Central memory CD8-positive, alpha-beta T cell (primary cell): ENCODE results near the gene KCNMA1.

Experiments used
- ATAC-seq: fragments of 150-1000 bp; cut with Tn5 transposase; replicated peaks from 2 replicates; pipeline ENCODE4 v1.10.0; 2022; ENCODE audit warnings: mild to moderate bottlenecking, moderate FRiP score, moderate number of reproducible peaks; ENCODE audit not compliant: poor library complexity, severe bottlenecking; ENCODE audit errors: extremely low read depth
- DNase-seq, 2 donors: peaks; one replicate each; pipeline ENCODE4 v3.0.0; 2021; ENCODE audit warnings: low spot score in 2 of 2
- H3K27ac Mint-ChIP-seq: one replicate; pipeline ENCODE4 v1.8.0; 2022; ENCODE audit warnings: low read depth, mild to moderate bottlenecking, moderate library complexity, mixed read lengths
- H3K27me3 Mint-ChIP-seq: one replicate; pipeline ENCODE4 v1.8.0; 2022; ENCODE audit warnings: mixed read lengths
- H3K36me3 Mint-ChIP-seq: one replicate; pipeline ENCODE4 v1.8.0; 2022; ENCODE audit warnings: mild to moderate bottlenecking, moderate library complexity, mixed read lengths; ENCODE audit not compliant: insufficient read depth
- H3K4me1 Mint-ChIP-seq: one replicate; pipeline ENCODE4 v1.8.0; 2022; ENCODE audit warnings: mixed read lengths
- H3K4me3 Mint-ChIP-seq: one replicate; pipeline ENCODE4 v1.8.0; 2022; ENCODE audit warnings: mild to moderate bottlenecking, moderate library complexity, mixed read lengths
- H3K9me3 Mint-ChIP-seq: one replicate; pipeline ENCODE4 v1.8.0; 2022; ENCODE audit warnings: mixed read lengths

KCNMA1 gene

DNA sequence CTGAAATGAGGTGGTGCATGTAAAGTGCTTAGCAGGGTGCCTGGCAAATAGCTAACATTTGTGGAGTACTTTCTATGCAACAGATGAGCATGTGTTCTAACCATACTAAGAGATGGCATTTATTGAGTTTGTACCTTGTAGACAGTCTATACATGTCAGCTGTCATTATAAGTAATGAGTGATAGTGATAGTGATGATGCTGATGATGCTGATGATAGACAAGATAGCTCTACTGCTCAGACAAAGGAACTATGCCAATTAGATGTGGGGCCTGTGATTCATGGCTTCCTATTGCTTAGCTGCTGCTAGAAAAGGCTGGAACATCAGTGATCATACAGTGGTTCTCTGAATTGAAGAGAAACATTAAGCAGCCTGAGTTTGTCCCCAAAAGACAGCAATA is 585.8 kb downstream of the KCNMA1 start:
- DNase-seq = no peak
- H3K36me3 Mint-ChIP-seq = no peaks in the 10 kb centered on the region
- H3K4me1 Mint-ChIP-seq = no peaks in the 10 kb centered on the region
- H3K4me3 Mint-ChIP-seq = no peak overlapping the region
- no peak for ATAC-seq
- H3K9me3 Mint-ChIP-seq = no peaks in the 10 kb centered on the region
- H3K27ac Mint-ChIP-seq = no peak overlapping the region
- peaks cover 26% of the 10 kb centered on the region for H3K27me3 Mint-ChIP-seq

DNA sequence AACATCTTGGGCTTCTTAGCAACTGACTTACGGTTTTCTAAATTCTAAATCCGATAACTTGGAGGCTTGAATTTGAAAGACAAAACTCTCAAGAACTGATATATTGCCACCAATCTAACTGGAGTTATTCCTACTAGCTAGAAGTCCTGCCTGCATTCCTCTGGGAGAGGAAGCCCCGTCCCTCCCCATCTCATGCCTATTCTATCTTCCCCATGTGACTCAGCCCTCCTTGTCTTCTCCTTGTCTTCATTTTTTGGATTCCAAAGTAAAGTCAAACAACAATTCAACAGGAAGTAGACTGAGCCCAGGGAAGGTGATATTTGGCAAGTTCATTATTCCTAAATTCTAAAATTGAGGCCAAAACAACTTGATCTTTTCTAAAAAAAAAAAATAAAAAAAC is 587.7 kb downstream of the KCNMA1 start:
- no peaks in the 10 kb centered on the region for H3K36me3 Mint-ChIP-seq
- H3K9me3 Mint-ChIP-seq = no peaks in the 10 kb centered on the region
- no peak for DNase-seq
- peaks cover 26% of the 10 kb centered on the region for H3K27me3 Mint-ChIP-seq
- ATAC-seq = no peak
- H3K4me3 Mint-ChIP-seq = no peak overlapping the region
- no peaks in the 10 kb centered on the region for H3K4me1 Mint-ChIP-seq
- H3K27ac Mint-ChIP-seq = no peak overlapping the region

DNA sequence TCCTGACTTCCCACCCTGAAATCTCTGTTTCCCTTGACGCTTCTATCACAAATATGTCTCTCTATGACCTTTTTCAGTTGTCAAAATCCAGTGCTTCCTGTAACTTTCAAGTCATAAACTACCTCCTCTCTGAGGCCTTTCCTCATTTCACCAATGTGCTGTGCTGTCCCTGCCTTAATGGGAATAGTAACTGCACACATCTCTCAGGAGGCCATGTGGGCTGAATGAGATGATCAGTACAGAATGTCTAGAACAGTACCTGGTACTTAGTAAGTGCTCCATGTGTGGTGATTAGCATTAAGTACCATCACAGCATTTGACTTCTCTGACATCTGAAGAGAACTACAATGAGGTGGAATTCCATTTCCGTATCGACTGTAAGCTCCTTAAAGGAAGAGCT is 588.5 kb downstream of the KCNMA1 start:
- DNase-seq (no peak), ATAC-seq (no peak)
- H3K4me3 Mint-ChIP-seq = no peak overlapping the region
- H3K27ac Mint-ChIP-seq = no peak overlapping the region
- no peaks in the 10 kb centered on the region for H3K9me3 Mint-ChIP-seq
- no peaks in the 10 kb centered on the region for H3K36me3 Mint-ChIP-seq
- H3K27me3 Mint-ChIP-seq = peaks cover 24% of the 10 kb centered on the region
- no peaks in the 10 kb centered on the region for H3K4me1 Mint-ChIP-seq

DNA sequence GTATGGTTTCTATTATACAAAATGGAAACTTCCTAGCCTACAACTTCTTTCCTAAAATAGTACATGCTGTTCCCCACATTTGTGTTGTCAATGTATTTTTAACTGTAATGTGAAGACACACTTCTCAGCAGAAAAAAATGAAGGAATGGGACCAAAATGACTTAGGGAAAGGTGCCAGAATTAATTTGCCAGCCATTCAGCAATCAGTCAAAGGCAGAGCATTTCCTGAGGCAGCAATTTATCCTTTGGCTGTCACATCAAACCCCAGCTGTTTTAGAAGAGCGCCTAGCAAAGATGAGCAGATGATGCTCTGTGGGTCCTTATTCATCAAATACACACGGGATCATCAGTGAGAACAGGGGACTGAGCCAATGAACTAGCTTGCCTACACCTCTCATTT is 592.5 kb downstream of the KCNMA1 start:
- DNase-seq (no peak), ATAC-seq (no peak)
- peaks cover 6% of the 10 kb centered on the region for H3K4me1 Mint-ChIP-seq
- no peaks in the 10 kb centered on the region for H3K36me3 Mint-ChIP-seq
- no peak overlapping the region for H3K27ac Mint-ChIP-seq
- no peaks in the 10 kb centered on the region for H3K9me3 Mint-ChIP-seq
- peaks cover 10% of the 10 kb centered on the region for H3K27me3 Mint-ChIP-seq
- no peak overlapping the region for H3K4me3 Mint-ChIP-seq

DNA sequence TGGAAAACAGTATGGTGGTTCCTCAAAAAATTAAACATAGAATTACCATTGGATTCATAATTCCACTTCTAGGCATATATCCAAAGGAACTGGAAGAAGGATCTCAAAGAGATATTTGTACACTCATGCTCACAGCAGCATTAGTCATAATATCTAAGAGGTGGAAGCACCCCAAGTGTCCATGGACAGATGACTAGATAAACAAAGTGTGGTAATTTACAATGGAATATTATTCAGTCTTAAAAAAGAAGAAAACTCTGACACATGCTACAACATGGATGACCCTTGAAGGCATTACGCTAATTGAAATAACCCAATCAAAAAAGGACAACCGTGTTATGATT is 594.2 kb downstream of the KCNMA1 start:
- peaks cover 6% of the 10 kb centered on the region for H3K4me1 Mint-ChIP-seq
- no peak for ATAC-seq
- H3K36me3 Mint-ChIP-seq = no peaks in the 10 kb centered on the region
- no peak overlapping the region for H3K4me3 Mint-ChIP-seq
- H3K27ac Mint-ChIP-seq = no peak overlapping the region
- no peak for DNase-seq
- H3K9me3 Mint-ChIP-seq = no peaks in the 10 kb centered on the region
- H3K27me3 Mint-ChIP-seq = no peaks in the 10 kb centered on the region

DNA sequence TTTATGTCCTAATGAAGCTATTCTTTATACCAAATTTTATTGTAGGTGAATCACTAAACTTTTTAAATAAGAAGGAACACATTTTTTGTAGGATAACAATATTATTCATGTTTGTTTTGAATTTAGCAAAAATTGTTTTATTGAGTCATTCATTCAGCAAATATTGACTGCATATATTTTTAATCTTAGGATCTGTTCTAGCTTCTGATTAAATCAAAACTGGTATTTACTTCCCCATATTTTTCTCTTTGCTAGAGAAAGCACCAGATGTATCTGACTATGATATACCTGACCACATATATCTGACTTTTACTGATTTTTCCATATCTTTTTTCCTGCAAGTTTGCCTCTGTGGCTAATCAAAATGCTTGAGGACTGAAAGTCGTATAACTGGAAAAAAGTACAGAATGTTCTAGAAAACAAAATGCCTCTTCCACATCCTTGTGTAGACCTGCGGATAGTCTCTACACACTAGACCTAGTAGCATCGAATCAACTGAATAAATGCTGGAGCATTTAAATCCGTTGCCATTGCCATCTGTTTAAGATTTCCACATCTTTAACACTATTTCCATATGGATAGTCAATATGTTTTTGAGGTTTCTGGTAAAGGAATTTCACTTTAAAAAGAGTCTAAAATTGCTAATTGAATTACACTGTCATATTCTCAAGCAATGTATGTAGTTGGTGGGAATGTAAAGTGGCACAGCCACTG is 594.7 kb downstream of the KCNMA1 start:
- H3K4me1 Mint-ChIP-seq = peaks cover 6% of the 10 kb centered on the region
- no peaks in the 10 kb centered on the region for H3K36me3 Mint-ChIP-seq
- H3K4me3 Mint-ChIP-seq = no peak overlapping the region
- DNase-seq (no peak), ATAC-seq (no peak)
- no peaks in the 10 kb centered on the region for H3K27me3 Mint-ChIP-seq
- H3K9me3 Mint-ChIP-seq = no peaks in the 10 kb centered on the region
- H3K27ac Mint-ChIP-seq = no peak overlapping the region

DNA sequence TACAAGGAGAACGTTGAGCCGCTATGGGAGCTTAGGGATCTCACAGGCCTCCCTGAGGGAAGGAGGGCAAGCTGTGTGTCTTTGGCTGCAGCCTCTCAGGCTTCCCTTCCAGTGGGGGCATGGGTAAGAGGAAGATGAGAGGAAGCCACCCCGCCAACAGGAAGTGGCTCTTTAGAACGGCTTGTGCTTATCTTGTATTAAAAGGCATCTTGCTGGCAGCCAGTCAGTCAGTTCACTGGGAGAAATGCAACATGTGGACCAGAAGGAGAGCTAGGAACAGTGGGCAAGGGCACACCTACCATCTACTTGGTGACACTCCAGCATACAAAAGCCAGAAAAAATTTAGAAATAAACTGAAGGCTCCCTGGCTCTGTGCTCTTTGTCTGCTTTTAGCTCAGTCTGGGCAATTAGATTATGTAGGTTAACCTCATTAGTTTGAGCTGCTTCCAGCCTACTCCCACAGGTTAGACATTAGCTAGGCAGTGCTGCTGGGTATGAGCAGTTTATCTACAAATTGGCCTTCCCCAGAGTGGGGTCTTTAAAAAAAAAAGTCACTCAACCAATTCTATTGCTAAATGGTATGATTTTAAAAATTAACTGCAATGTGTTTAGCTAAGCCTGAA is 595.9 kb downstream of the KCNMA1 start:
- H3K27me3 Mint-ChIP-seq = no peaks in the 10 kb centered on the region
- DNase-seq (no peak), ATAC-seq (peak; percentile 56)
- no peak overlapping the region for H3K4me3 Mint-ChIP-seq
- no peak overlapping the region for H3K27ac Mint-ChIP-seq
- H3K9me3 Mint-ChIP-seq = no peaks in the 10 kb centered on the region
- H3K36me3 Mint-ChIP-seq = no peaks in the 10 kb centered on the region
- peaks cover 6% of the 10 kb centered on the region for H3K4me1 Mint-ChIP-seq

DNA sequence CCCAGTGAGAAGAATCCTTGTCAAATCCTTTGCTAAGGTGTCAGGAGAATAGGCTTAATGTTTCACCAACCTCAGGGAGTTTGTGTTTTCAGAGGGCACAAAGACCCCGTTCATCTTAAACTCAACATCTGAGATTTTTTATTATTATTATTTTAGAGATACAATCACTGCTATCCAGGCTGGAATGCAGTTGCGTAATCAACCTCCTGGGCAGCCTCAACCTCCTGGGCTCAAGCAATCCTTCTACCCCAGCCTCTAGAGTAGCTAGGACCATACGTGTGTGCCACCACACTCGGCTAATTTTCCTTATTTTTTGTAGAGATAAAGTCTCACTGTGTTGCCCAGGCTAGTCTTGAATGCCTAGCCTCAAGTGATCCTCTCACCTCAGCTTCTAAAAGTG is 599.2 kb downstream of the KCNMA1 start:
- ATAC-seq (no peak), DNase-seq (no peak)
- no peak overlapping the region for H3K27ac Mint-ChIP-seq
- H3K36me3 Mint-ChIP-seq = no peaks in the 10 kb centered on the region
- peaks cover 6% of the 10 kb centered on the region for H3K4me1 Mint-ChIP-seq
- no peak overlapping the region for H3K4me3 Mint-ChIP-seq
- no peaks in the 10 kb centered on the region for H3K9me3 Mint-ChIP-seq
- H3K27me3 Mint-ChIP-seq = peaks cover 11% of the 10 kb centered on the region

DNA sequence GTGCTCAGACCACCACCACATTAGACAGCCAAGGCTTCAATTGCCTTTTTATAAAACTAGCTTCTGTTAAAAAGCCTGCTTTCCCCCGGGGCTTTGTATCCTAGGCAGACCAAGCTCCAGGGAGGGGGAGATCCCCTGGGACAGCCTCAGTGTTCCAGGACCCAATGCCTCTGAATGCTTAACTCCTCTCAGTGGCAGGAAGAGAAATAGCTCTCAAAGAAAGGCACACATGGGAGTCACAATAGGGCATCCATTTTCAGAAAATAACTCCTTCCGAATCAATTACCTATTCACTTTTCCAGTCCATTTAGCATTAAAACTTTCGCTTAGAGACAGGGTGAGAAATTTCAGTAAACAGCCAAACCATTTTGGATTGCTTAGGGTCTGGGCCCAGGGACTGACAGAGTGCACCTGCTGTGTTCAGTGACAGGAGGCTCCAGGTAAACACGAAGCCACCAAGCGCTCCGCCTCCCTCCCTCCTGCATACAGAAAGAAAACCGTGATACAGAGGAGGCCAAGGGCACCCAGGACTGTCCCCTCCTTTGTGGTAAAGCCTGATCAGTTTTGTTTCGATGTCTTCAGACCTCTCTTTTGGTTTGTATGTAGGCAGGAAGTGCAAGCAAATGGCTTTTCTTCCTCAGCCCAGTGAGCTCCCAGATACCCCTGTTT is 599.7 kb downstream of the KCNMA1 start:
- Mint-ChIP-seq H3K4me3 (no peak overlapping the region), H3K27me3 (peaks cover 15% of the 10 kb centered on the region), H3K27ac (no peak overlapping the region), H3K9me3 (no peaks in the 10 kb centered on the region), H3K4me1 (peaks cover 6% of the 10 kb centered on the region), H3K36me3 (no peaks in the 10 kb centered on the region)
- no peak for DNase-seq
- no peak for ATAC-seq

DNA sequence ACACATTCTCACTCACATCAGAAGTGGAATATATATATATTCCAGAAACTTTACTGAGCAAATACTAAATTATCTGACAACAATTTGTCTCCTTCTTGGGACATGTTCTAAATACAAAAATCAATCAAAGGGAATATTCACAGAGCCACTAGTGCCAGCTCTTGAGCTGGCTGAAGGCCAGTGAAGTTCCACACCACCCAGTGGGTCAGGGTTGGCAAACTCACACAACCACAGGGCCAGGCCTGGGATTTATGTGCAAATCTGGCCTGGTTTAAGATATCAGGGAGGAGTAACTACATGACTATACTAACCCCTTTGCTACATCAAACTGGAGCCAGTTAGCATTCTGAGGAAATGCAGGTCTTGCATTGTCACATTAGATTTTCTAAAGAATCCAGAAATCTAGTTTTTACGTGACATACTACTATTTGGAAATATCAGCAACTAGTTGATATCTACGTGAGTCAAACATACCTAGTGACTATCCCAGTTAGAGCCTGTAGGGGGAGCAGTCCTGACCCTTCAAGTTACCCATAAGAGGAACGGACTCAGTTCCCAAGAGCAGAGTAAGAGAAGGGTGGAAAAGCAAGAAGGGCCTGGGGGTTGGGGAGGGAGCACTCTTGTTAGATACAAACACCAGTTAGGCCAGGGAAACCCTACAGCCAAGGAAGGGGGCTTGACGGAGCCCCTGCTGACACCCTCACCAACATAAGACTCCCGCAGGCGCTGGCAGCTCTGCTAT is 600.4 kb downstream of the KCNMA1 start:
- Mint-ChIP-seq H3K27ac (no peak overlapping the region), H3K36me3 (no peaks in the 10 kb centered on the region), H3K9me3 (no peaks in the 10 kb centered on the region), H3K4me3 (no peak overlapping the region), H3K27me3 (peaks cover 16% of the 10 kb centered on the region), H3K4me1 (peaks cover 6% of the 10 kb centered on the region)
- ATAC-seq (no peak), DNase-seq (no peak)

DNA sequence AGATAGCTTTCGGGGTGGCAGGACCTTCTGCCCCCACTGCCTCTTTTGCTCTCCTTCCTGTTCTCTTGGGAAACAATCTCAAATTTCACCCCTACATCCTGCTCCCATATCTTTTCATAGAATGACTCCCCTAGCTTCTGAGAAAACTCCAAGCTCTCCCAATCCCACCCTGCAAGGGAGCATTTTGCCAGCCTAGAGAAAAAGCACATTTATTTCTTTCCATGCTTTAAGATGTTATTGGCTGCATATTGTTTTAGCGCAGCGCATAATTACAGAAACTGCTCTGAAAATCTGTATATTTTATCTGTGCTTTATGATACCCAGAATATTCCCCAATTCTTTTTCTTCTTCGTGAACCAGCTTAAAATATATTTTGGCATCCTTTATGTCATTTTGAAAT is 601.3 kb downstream of the KCNMA1 start:
- Mint-ChIP-seq H3K27ac (no peak overlapping the region), H3K4me1 (no peaks in the 10 kb centered on the region), H3K36me3 (no peaks in the 10 kb centered on the region), H3K4me3 (no peak overlapping the region), H3K27me3 (peaks cover 16% of the 10 kb centered on the region), H3K9me3 (no peaks in the 10 kb centered on the region)
- ATAC-seq = no peak
- DNase-seq = no peak

DNA sequence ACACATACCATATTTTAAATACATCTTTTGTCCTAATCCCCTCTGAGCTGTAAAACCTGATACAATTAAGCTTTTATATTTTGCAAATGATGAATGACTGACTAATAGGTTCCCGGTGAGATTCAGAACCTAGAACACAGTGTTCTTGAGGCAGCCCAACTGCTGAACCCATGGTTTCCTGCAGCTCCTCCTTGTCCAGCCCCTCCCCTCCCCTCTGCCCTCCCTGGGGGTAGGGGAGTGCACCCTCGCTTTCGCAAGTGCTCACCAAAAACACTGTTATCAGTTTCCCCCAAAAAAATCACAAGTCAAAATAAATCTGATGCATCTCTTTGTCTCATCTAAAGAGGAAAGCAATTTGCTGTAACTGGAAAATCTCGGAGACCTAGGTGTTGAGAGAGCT is 602.8 kb downstream of the KCNMA1 start:
- Mint-ChIP-seq H3K4me3 (no peak overlapping the region), H3K9me3 (no peaks in the 10 kb centered on the region), H3K27me3 (peaks cover 16% of the 10 kb centered on the region), H3K27ac (no peak overlapping the region), H3K36me3 (no peaks in the 10 kb centered on the region), H3K4me1 (no peaks in the 10 kb centered on the region)
- ATAC-seq = no peak
- no peak for DNase-seq

DNA sequence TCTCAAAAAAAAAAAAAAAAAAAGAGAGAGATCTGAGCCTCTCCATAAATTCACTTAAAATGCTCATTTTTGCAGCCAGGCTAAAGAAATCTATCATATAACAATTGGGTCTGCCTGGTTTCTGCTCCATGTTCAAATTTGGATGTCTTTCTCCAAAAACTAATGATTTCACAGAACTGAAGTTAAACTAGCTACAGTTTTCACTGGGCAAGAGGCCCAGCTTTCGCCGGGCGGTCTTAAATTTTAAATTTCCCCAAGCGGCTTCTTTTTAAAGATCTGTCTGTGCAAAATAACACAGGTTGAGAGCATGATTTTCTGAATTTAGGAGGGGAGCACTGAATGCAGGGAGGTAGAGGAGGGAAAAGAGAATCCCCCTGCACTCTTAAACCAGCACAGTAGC is 603.4 kb downstream of the KCNMA1 start:
- ATAC-seq (no peak), DNase-seq (no peak)
- no peak overlapping the region for H3K27ac Mint-ChIP-seq
- no peaks in the 10 kb centered on the region for H3K4me1 Mint-ChIP-seq
- H3K9me3 Mint-ChIP-seq = no peaks in the 10 kb centered on the region
- no peaks in the 10 kb centered on the region for H3K36me3 Mint-ChIP-seq
- no peak overlapping the region for H3K4me3 Mint-ChIP-seq
- H3K27me3 Mint-ChIP-seq = peaks cover 19% of the 10 kb centered on the region
